HCT116 (cell line): ENCODE data around the gene CAST.

Experiments used
- CTCF ChIP-seq, 3 experiments: fragments of 200-600 bp in 1 of 3; sonication (generic) in 1 of 3; IDR thresholded peaks in 2 of 3; conservative IDR thresholded peaks in 1 of 3; 2 replicates each; pipeline ENCODE4 v1.5.1; 2012 to 2017; ENCODE audit warnings: low read depth in 2 of 3, low read length in 2 of 3, antibody characterized with exemption in 1 of 3, borderline replicate concordance in 1 of 3, control low read depth in 1 of 3, mild to moderate bottlenecking in 1 of 3, mixed read lengths in 1 of 3, mixed run types in 1 of 3, moderate library complexity in 1 of 3; ENCODE audit not compliant: insufficient read depth in 1 of 3
- EZH2 ChIP-seq: fragments of 200-600 bp; sonication (generic); IDR thresholded peaks from 2 replicates; pipeline ENCODE4 v1.6.1; 2017; ENCODE audit warnings: antibody characterized with exemption, mixed run types
- JUND ChIP-seq: IDR thresholded peaks from 2 replicates; pipeline ENCODE4 v1.6.1; 2012
- POLR2A ChIP-seq: IDR thresholded peaks from 2 replicates; pipeline ENCODE4 v1.7.0; 2011; ENCODE audit warnings: borderline replicate concordance; ENCODE audit not compliant: insufficient read depth, insufficient read length; ENCODE audit errors: extremely low read depth
- POLR2AphosphoS5 ChIP-seq: IDR thresholded peaks from 2 replicates; pipeline ENCODE4 v1.6.1; 2011; ENCODE audit warnings: mild to moderate bottlenecking, low read depth, low read length, moderate library complexity
- REST ChIP-seq: IDR thresholded peaks from 2 replicates; pipeline ENCODE4 v1.6.1; 2012; ENCODE audit warnings: low read depth
- SIN3A ChIP-seq: IDR thresholded peaks from 2 replicates; pipeline ENCODE4 v1.6.1; 2012; ENCODE audit warnings: low read depth
- SP1 ChIP-seq: IDR thresholded peaks from 2 replicates; pipeline ENCODE4 v1.6.1; 2012; ENCODE audit warnings: low read depth
- SRF ChIP-seq: IDR thresholded peaks from 2 replicates; pipeline ENCODE4 v1.6.1; 2012; ENCODE audit warnings: low read depth
- TCF7L2 ChIP-seq: IDR thresholded peaks from 2 replicates; pipeline ENCODE4 v1.7.0; 2011; ENCODE audit warnings: borderline replicate concordance, inconsistent platforms; ENCODE audit not compliant: insufficient read depth, insufficient read length; ENCODE audit errors: extremely low read depth
- YY1 ChIP-seq: IDR thresholded peaks from 2 replicates; pipeline ENCODE4 v1.6.1; 2011; ENCODE audit warnings: low read length, low read depth, moderate library complexity, mild to moderate bottlenecking; ENCODE audit not compliant: insufficient replicate concordance; ENCODE audit errors: extremely low read depth
- ZNF274 ChIP-seq: fragments of 200-500 bp; sonication (Bioruptor generic); IDR thresholded peaks from 2 replicates; pipeline ENCODE4 v1.6.1; 2014; ENCODE audit warnings: mild to moderate bottlenecking, low read depth, low read length, inconsistent platforms

- TF ChIP-seq REST (no peak), CTCF (IDR thresholded peaks at IDR 0.05 in 2 of 3, conservative IDR thresholded peaks at IDR 0.05 in 1 of 3; ENCODE audit: borderline replicate concordance in 1 of 3, insufficient read depth in 1 of 3, low read depth in 2 of 3, low read length in 2 of 3) (no peak), POLR2AphosphoS5 (no peak), ZNF274 (no peak), SP1 (no peak), YY1 (no peak), TCF7L2 (no peak), JUND (no peak), POLR2A (no peak), SRF (no peak), SIN3A (no peak), EZH2 (no peak)
Measured at GRCh38 chr5:96645091-96645490, 17.1 kb upstream of the CAST start.
